ENCODE measurements around the gene HHLA2.

GRCh38 chr3:108403686-108404345 lies 107.5 kb downstream of the HHLA2 start:
- TF ChIP-seq POLR2A (IDR thresholded peaks at IDR 0.05; ENCODE audit: low read depth, low read length) (no peak), POLR2AphosphoS5 (IDR thresholded peaks at IDR 0.05; ENCODE audit: low read depth, low read length) (no peak)

All from GM12892 (cell line).